Stomach smooth muscle (tissue), 2 donors: ENCODE data around the gene RNF217.

Experiments
- H3K27ac ChIP-seq: one replicate; pipeline ENCODE4 v1.7.0; 2013; ENCODE audit warnings: mild to moderate bottlenecking, low read length, inconsistent platforms
- H3K27me3 ChIP-seq, 2 donors: one replicate each; pipeline ENCODE4 v1.7.0; 2013; ENCODE audit warnings: low read length in 2 of 2; ENCODE audit not compliant: insufficient read depth in 2 of 2, control insufficient read depth in 1 of 2
- H3K36me3 ChIP-seq, 2 donors: one replicate each; pipeline ENCODE4 v1.7.0; 2013; ENCODE audit warnings: low read length in 2 of 2; ENCODE audit not compliant: control insufficient read depth in 2 of 2, insufficient read depth in 2 of 2
- H3K4me1 ChIP-seq: one replicate; pipeline ENCODE4 v1.7.0; 2013; ENCODE audit warnings: low read length; ENCODE audit not compliant: control insufficient read depth, insufficient read depth
- H3K4me3 ChIP-seq, 2 donors: one replicate each; pipeline ENCODE4 v1.7.0; 2013; ENCODE audit warnings: low read length in 2 of 2
- H3K9ac ChIP-seq, 2 donors: one replicate each; pipeline ENCODE4 v1.7.0; 2013; ENCODE audit warnings: low read length in 2 of 2, mild to moderate bottlenecking in 1 of 2
- H3K9me3 ChIP-seq, 2 donors: one replicate each; pipeline ENCODE4 v1.7.0; 2013; ENCODE audit warnings: low read length in 2 of 2; ENCODE audit not compliant: control insufficient read depth in 2 of 2
- donor health status: healthy.
- donor health status: Pancreatic carcinoma.

Gene RNF217

DNA sequence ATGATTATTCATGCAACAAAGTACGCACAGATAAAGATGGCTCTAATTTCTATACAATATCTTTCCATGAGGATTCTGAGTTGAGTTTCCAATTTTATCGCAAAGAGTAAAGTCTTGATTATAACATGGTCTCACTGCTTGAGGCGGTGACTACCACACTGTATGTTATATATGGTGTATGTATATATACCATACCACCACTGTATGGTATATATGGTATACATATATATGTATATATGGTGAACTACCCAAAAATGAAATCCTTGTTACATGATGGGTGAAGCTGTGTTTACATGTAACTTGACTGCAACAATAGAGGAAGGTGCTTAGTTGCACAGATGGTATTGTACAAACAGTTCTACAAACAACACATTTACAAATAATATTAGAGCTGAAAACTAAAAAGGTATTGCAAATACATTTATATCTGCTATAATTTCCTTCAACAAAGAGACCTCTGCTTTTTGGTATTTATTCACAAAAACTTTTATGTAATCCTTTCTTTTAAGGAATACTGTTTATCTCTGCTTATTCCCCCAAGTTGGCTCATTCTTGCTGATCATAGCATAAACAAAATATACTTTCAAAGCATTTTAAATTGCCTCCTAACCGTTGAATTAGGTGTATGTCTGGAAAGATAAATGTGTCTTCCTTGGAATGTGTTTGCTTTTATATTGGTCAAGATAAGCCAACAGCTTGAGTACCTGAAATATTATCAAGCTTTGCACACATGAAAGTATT is 113.7 kb downstream of the RNF217 start:
- H3K36me3 ChIP-seq, result peaks cover 0 to 4% of the 10 kb centered on the region in 2 donors
- no peaks in the 10 kb centered on the region for H3K27me3 ChIP-seq
- no peak overlapping the region for H3K27ac ChIP-seq
- H3K9me3 ChIP-seq, result no peaks in the 10 kb centered on the region
- no peak overlapping the region for H3K4me3 ChIP-seq
- no peaks in the 10 kb centered on the region for H3K4me1 ChIP-seq
- H3K9ac ChIP-seq, result no peak overlapping the region

DNA sequence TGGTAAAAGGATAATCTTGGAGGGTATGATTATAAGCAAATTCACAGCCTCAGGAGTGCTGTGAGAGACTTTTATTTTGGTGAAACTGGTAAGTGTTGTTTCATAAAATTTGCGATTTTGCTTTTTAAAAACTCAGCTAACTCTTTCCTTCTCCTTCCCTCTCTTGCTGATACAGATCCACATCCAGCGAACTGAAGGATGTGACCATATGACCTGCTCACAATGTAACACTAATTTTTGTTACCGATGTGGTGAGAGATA is 114.2 kb downstream of the RNF217 start:
- no peaks in the 10 kb centered on the region for H3K27me3 ChIP-seq
- H3K36me3 ChIP-seq, result peaks cover 2 to 4% of the 10 kb centered on the region in 2 donors
- no peak overlapping the region for H3K9ac ChIP-seq
- no peak overlapping the region for H3K4me3 ChIP-seq
- H3K9me3 ChIP-seq, result no peaks in the 10 kb centered on the region
- no peaks in the 10 kb centered on the region for H3K4me1 ChIP-seq
- H3K27ac ChIP-seq, result no peak overlapping the region

DNA sequence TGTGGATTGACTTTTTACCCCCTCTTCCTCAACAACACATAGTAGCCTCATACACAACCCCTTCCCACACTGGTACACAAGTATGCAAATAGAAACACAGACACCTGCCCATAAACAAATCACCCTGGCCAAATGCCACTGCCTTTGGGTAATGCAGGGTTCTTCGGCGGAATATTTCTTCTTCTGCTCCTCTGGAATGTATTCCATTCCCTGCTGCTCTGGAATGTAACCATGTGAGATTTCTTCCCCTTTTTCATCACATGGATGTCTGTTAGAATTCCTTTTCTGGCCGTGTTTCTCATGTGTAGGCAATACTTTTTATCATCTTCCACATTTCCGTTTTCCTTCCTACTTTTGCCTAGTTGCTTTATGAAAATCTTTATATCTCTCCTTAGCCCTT is 115.2 kb downstream of the RNF217 start:
- no peaks in the 10 kb centered on the region for H3K9me3 ChIP-seq
- H3K9ac ChIP-seq, result no peak overlapping the region
- H3K27ac ChIP-seq, result no peak overlapping the region
- no peaks in the 10 kb centered on the region for H3K4me1 ChIP-seq
- no peak overlapping the region for H3K4me3 ChIP-seq
- H3K36me3 ChIP-seq, result peaks cover 2 to 4% of the 10 kb centered on the region in 2 donors
- H3K27me3 ChIP-seq, result no peaks in the 10 kb centered on the region

DNA sequence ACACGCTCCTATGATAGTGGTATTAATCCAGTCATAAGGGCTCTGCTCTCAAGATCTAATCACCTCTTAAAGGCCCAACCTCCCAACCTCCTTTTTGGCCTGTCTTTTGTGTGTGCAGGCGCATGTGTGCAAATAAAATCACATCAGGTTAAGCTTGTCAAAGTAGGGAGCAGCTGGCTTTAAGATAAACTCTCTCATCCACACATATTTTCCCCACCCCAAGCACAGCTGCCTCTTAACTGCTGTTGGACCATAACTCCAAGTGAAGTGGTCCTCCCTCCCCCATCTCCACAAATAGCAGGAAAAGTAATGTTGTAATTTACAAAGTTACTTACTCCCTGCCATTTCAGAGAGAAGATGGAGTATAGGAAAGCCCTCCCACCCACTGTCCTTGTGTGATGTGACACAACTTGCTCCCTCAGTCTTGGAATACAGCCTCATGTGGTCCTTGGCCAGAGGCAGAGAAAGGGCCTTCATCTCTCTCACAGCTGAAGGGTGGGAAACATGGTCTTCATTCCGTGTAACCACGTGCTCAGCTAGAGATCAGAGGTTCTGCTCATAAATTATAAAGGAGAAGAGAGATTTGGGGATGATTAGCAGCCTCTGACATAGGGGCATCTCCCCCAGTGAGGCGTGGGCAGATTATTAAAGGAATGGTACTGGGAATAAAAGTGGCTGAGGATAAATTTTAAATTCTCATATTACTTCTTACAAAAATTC is 116.5 kb downstream of the RNF217 start:
- no peaks in the 10 kb centered on the region for H3K27me3 ChIP-seq

DNA sequence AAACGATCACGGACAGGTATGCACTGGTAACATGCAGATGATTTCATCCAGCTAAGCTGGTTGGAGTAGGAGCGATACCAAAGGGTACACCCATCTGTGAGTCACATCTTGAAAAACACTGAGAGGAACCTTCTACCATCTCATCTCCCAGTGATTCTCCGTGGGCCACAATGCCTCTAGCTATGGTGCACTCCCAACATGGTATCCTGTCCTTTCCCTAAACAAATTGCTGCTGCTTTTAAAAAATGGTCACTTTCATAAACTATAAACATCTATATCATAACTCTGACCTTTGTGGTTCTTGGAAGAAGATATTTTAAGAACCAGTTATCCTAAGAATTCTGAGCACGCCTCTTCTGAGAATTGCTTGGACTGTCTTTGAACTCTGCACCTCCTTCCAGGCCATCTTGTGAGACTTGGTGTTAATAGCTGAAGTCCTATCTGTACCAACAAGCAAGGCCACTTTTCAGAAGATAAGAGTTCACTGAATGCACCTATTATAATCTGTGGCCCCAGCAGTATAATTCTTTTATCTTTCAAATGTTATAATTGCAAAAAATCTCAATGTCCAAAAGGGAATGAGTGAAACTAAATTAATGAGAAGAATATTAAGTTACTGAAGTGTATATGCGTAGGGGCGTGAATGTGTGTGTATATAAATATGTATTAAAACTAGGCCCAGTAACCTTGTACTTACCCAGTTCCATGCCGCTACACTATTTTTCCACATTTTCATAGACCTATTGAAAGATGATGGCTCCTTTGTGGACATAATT is 120.9 kb downstream of the RNF217 start:
- no peak overlapping the region for H3K4me3 ChIP-seq
- no peaks in the 10 kb centered on the region for H3K9me3 ChIP-seq
- no peaks in the 10 kb centered on the region for H3K27me3 ChIP-seq
- H3K4me1 ChIP-seq, result no peaks in the 10 kb centered on the region
- H3K27ac ChIP-seq, result no peak overlapping the region
- H3K36me3 ChIP-seq, result peaks cover 6 to 10% of the 10 kb centered on the region in 2 donors
- H3K9ac ChIP-seq, result no peak overlapping the region

More for the DNA sequence above, 116.5 kb downstream of the RNF217 start:
- Histone ChIP-seq H3K4me1 (no peaks in the 10 kb centered on the region), H3K9ac (no peak overlapping the region), H3K4me3 (no peak overlapping the region), H3K36me3 (peaks cover 6 to 10% of the 10 kb centered on the region in 2 donors), H3K9me3 (no peaks in the 10 kb centered on the region), H3K27ac (no peak overlapping the region)

DNA sequence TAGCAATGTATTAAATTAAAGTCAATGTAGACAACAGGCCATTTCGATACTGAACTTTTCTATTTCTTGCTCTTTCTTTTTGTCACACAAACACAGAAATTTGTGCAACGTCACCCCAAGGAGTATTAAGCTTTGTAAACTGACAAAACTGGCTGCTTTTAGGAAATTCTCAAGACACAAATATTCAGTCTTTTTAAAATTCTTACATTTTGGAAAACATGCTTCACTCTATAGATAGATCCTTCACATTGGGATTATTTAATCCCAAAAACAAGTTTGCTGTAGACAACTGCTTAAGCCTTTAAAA is 121.4 kb downstream of the RNF217 start:
- Histone ChIP-seq H3K9me3 (no peaks in the 10 kb centered on the region), H3K27me3 (no peaks in the 10 kb centered on the region), H3K9ac (no peak overlapping the region), H3K4me1 (no peaks in the 10 kb centered on the region), H3K4me3 (no peak overlapping the region), H3K36me3 (peaks cover 6 to 9% of the 10 kb centered on the region in 2 donors), H3K27ac (no peak overlapping the region)

DNA sequence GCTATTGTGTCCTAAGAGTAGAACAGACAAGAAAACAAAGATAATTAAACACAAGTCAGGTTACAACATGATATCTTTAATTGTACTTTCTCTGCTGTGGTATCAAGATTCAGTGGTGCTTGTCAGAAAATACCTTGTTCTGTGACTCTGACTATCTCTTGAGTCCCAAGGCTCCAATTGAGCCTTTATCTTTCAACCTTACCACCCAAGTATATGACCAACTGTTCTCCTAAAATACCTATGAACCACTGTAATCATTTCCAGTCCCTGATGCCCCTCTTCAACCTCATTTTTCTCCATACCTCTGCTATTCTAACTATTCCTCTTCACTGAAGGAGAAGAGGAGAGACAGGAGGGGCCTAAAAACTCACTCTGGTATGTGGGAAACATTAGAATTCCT is 124.5 kb downstream of the RNF217 start:
- no peak overlapping the region for H3K27ac ChIP-seq
- H3K4me3 ChIP-seq, result no peak overlapping the region
- H3K4me1 ChIP-seq, result no peaks in the 10 kb centered on the region
- H3K9me3 ChIP-seq, result no peaks in the 10 kb centered on the region
- H3K36me3 ChIP-seq, result peaks cover 4 to 6% of the 10 kb centered on the region in 2 donors
- H3K27me3 ChIP-seq, result no peaks in the 10 kb centered on the region
- H3K9ac ChIP-seq, result no peak overlapping the region

DNA sequence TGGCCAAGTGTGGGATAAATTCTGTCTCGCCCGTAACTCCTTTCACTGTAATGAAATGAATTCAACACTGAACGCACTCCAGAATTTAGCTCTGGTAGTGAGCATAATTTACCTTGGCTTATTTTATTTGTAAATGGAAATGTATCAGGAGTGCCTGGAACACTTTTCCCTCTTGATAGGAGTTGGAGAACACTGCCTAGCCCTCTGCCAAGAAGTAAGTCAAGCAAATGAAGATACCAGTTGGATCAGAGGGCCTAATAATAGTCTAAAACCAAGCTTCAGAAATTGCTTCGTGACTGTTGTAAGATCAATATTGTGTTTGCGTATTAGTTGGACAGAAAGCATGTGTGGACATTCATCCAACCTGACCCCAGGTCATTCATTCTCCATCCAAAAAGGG is 126.7 kb downstream of the RNF217 start:
- no peaks in the 10 kb centered on the region for H3K27me3 ChIP-seq
- H3K4me3 ChIP-seq, result peak overlapping the region in 1 of 2 donors; percentile 19
- no peaks in the 10 kb centered on the region for H3K9me3 ChIP-seq
- H3K27ac ChIP-seq, result peak overlapping the region; percentile 8
- H3K36me3 ChIP-seq, result no peaks in the 10 kb centered on the region
- no peaks in the 10 kb centered on the region for H3K4me1 ChIP-seq
- H3K9ac ChIP-seq, result no peak overlapping the region

DNA sequence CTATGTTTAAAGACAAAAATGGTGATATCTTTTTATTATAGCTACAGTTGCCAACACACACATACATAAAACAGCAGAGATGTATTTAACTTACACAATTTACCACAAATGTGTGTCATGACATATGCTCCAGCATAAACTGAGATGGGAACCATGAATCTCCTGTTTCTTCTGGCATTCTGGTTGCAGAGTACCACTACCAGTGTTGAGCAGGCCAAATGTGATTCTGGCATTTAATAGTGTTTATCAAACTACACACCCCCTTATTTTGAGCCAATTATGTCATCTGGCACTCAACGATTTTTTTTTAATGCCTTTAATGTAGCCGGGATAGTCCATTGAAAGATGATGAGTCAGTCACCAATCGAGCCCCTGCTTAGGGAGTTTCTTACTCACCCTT is 132.3 kb downstream of the RNF217 start:
- Histone ChIP-seq H3K4me1 (peaks cover 3% of the 10 kb centered on the region), H3K9me3 (no peaks in the 10 kb centered on the region), H3K27me3 (no peaks in the 10 kb centered on the region), H3K9ac (no peak overlapping the region), H3K4me3 (no peak overlapping the region), H3K27ac (no peak overlapping the region), H3K36me3 (no peaks in the 10 kb centered on the region)

DNA sequence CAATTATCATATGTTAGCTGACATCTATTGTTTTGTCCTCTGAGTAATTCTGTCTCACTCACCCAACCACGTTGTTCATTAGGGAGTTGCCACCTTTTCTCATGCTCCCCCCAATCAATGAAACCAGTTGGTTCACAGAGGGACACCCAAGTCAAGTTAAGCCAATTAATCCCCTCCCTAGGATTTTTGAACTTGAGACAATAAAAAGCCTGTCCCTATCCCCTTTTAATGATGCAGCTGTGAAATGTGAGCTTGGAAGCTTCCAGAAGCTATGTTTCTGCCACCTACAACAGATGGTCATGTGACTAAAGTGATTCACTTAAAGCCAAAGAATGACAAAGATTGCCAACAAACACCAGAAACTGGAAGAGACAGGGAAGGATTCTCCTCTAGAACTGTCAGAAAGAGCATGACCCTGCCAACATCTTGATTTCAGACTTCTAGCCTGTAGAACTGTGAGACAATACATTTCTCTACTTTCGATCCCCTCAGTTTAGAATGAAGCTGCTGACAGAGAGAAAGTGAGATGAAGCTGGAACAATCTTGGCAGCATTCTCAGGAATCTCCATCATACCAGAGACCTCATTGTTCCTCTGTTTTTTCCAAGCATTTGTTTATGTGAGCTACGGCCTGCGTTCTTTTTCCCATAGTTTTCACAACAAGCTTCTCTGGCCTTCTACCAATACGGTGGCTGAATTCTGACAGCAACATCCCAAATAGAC is 133.5 kb downstream of the RNF217 start:
- peak overlapping the region in 1 of 2 donors; percentile 33 for H3K4me3 ChIP-seq
- H3K27me3 ChIP-seq, result no peaks in the 10 kb centered on the region
- peak overlapping the region; percentile 13 for H3K27ac ChIP-seq
- peak overlapping the region; percentile 7 to 10 for H3K9ac ChIP-seq
- no peaks in the 10 kb centered on the region for H3K36me3 ChIP-seq
- H3K9me3 ChIP-seq, result no peaks in the 10 kb centered on the region
- peaks cover 5% of the 10 kb centered on the region for H3K4me1 ChIP-seq
